Measurements from ENCODE around the gene BDKRB1. TPM values are rescaled to one million over a fixed set of nuclear protein-coding genes. Genes with fewer than 3 reads are reported as not detected.

Gene BDKRB1
- polyA plus RNA-seq, 1 experiment, result 160 TPM

GRCh38 chr14:96216627-96217026 is 39.4 kb upstream of the BDKRB1 start:
- TF ChIP-seq CTCF (IDR thresholded peaks at IDR 0.05; ENCODE audit: low read depth, low read length), result no peak
- Histone ChIP-seq H3K4me3 (ENCODE audit: low read depth, low read length) (no peak overlapping the region), H3K9me3 (ENCODE audit: control insufficient read depth, insufficient read depth, low read length) (peaks cover 10% of the 10 kb centered on the region), H3K27ac (ENCODE audit: low read depth, low read length) (no peak overlapping the region), H3K27me3 (ENCODE audit: control insufficient read depth, insufficient read depth, low read length) (no peaks in the 10 kb centered on the region)
- no peak for DNase-seq (ENCODE audit: low read depth, low spot score)
- ChIA-PET POLR2A (interaction anchor here (0.6 to 1.2 kb wide), 3 partner anchors 30 to 112 kb away, joined by 3 to 4 read pairs (median 3); no protein-coding TSS in a partner anchor), CTCF (interaction anchor here (0.5 to 4.8 kb wide), 3 partner anchors 116 to 689 kb away, joined by 3 to 34 read pairs (median 5); no protein-coding TSS in a partner anchor)

- Histone ChIP-seq H3K27ac (ENCODE audit: low read depth, low read length) (peak overlapping the region; percentile 11), H3K27me3 (ENCODE audit: control insufficient read depth, insufficient read depth, low read length) (no peaks in the 10 kb centered on the region), H3K9me3 (ENCODE audit: control insufficient read depth, insufficient read depth, low read length) (peaks cover 4% of the 10 kb centered on the region), H3K4me3 (ENCODE audit: low read depth, low read length) (no peak overlapping the region)
- ChIA-PET POLR2A (interaction anchor here (1.1 to 1.2 kb wide), 2 partner anchors 29 to 113 kb away, joined by 3 to 4 read pairs; no protein-coding TSS in a partner anchor), CTCF (interaction anchor here (4.8 kb wide), 1 partner anchor 117 kb away, joined by 34 read pairs; no protein-coding TSS in a partner anchor)
- no peak for DNase-seq (ENCODE audit: low read depth, low spot score)
- TF ChIP-seq CTCF (IDR thresholded peaks at IDR 0.05; ENCODE audit: low read depth, low read length), result no peak
These were observed 38.6 kb upstream of the BDKRB1 start for GRCh38 chr14:96217376-96217913.

- no peak overlapping the region for H3K4me3 ChIP-seq (ENCODE audit: low read depth, low read length)
- ChIA-PET POLR2A (interaction anchor here (0.5 to 1.0 kb wide), 2 partner anchors 17 to 53 kb away, joined by 3 to 5 read pairs; partner anchors contain the start of gene BDKRB2), CTCF (interaction anchor here (0.6 to 2.3 kb wide), 3 partner anchors 53 to 120 kb away, joined by 3 to 9 read pairs (median 4); no protein-coding TSS in a partner anchor)
- no peaks in the 10 kb centered on the region for H3K27me3 ChIP-seq (ENCODE audit: control insufficient read depth, insufficient read depth, low read length)
- H3K27ac ChIP-seq (ENCODE audit: low read depth, low read length), result peak overlapping the region; percentile 61
- no peaks in the 10 kb centered on the region for H3K9me3 ChIP-seq (ENCODE audit: control insufficient read depth, insufficient read depth, low read length)
- DNase-seq (ENCODE audit: low read depth, low spot score), result no peak
- no peak for TF ChIP-seq CTCF (IDR thresholded peaks at IDR 0.05; ENCODE audit: low read depth, low read length)
These were observed 34.8 kb upstream of the BDKRB1 start for GRCh38 chr14:96221109-96221650.

- Histone ChIP-seq H3K4me3 (ENCODE audit: low read depth, low read length) (no peak overlapping the region), H3K27ac (ENCODE audit: low read depth, low read length) (peak overlapping the region; percentile 61), H3K27me3 (ENCODE audit: control insufficient read depth, insufficient read depth, low read length) (no peaks in the 10 kb centered on the region), H3K9me3 (ENCODE audit: control insufficient read depth, insufficient read depth, low read length) (no peaks in the 10 kb centered on the region)
- ChIA-PET CTCF (interaction anchor here (0.6 to 2.3 kb wide), 2 partner anchors 52 to 121 kb away, joined by 3 to 9 read pairs; no protein-coding TSS in a partner anchor), POLR2A (no interaction called here)
- TF ChIP-seq CTCF (IDR thresholded peaks at IDR 0.05; ENCODE audit: low read depth, low read length), result no peak
- no peak for DNase-seq (ENCODE audit: low read depth, low spot score)
These were observed 34.2 kb upstream of the BDKRB1 start for GRCh38 chr14:96221841-96222240.
